B cell (primary cell): ENCODE measurements around the gene CAMSAP2. TPM values are rescaled to one million over a fixed set of nuclear protein-coding genes. Genes with fewer than 3 reads are reported as not detected.

ENCODE experiments used
- ATAC-seq: fragments of 200-7000 bp; cut with Tn5 transposase; one replicate; pipeline ENCODE4 v1.10.0; 2021; ENCODE audit warnings: low read depth, mild to moderate bottlenecking, moderate number of reproducible peaks, moderate library complexity
- CTCF ChIA-PET: fragments of 350-600 bp; sonication (Branson Sonifier 250); formaldehyde crosslinking; loops from one replicate; lab custom pipeline; 2021; ENCODE audit warnings: antibody characterized with exemption, inconsistent platforms; lab: Charles Lee
- POLR2A ChIA-PET: fragments of 350-600 bp; sonication (Branson Sonifier 250); formaldehyde crosslinking; loops from one replicate; lab custom pipeline; 2021; ENCODE audit warnings: antibody characterized with exemption; lab: Charles Lee
- DNase-seq: peaks from one replicate; pipeline ENCODE4 v3.0.0; 2013
- H2AFZ ChIP-seq: 2 replicates; pipeline ENCODE4 v1.6.1; 2012; ENCODE audit warnings: mild to moderate bottlenecking, low read depth, low read length; ENCODE audit not compliant: insufficient read depth, poor library complexity, severe bottlenecking
- H3K27ac ChIP-seq, 2 donors: 1 replicate in 1 of 2; 2 replicates in 1 of 2; pipeline ENCODE4 v1.5.1; 2012 to 2013; ENCODE audit warnings: low read length in 2 of 2, mild to moderate bottlenecking in 2 of 2, moderate library complexity in 1 of 2
- H3K27me3 ChIP-seq, 4 experiments: fragments of 200-600 bp in 1 of 4; sonication (generic) in 1 of 4; replicated peaks in 1 of 4; 1 replicate in 2 of 4; 2 replicates in 2 of 4; pipeline versions ENCODE4 v1.6.1 to v1.7.0; 2013 to 2016; ENCODE audit warnings: low read length in 3 of 4, mild to moderate bottlenecking in 2 of 4, mixed read lengths in 1 of 4, moderate library complexity in 1 of 4; ENCODE audit not compliant: insufficient read depth in 4 of 4, control insufficient read depth in 3 of 4; ENCODE audit errors: control extremely low read depth in 1 of 4
- H3K36me3 ChIP-seq, 2 experiments: replicated peaks in 1 of 2; 1 replicate in 1 of 2; 2 replicates in 1 of 2; pipeline versions ENCODE4 v1.6.1 to v1.7.1; 2013; ENCODE audit warnings: low read length in 1 of 2; ENCODE audit not compliant: insufficient read depth in 2 of 2, control insufficient read depth in 1 of 2; ENCODE audit errors: control extremely low read depth in 1 of 2, extremely low read depth in 1 of 2
- H3K4me1 ChIP-seq, 2 donors: fragments of 200-600 bp in 1 of 2; sonication (generic) in 1 of 2; 1 replicate in 1 of 2; 2 replicates in 1 of 2; pipeline versions ENCODE4 v1.5.1 to v1.6.1; 2013 to 2017; ENCODE audit warnings: low read length in 2 of 2; ENCODE audit not compliant: control insufficient read depth in 2 of 2, insufficient read depth in 2 of 2
- H3K4me2 ChIP-seq: replicated peaks from 2 replicates; pipeline ENCODE3; 2012; ENCODE audit warnings: mild to moderate bottlenecking, low read depth, low read length; ENCODE audit not compliant: poor library complexity, severe bottlenecking
- H3K4me3 ChIP-seq, 5 experiments: fragments of 200-600 bp in 1 of 5; sonication (generic) in 1 of 5; 1 replicate in 3 of 5; 2 replicates in 2 of 5; pipeline versions ENCODE4 v1.5.1 to v1.7.0; 2011 to 2016; ENCODE audit warnings: low read length in 4 of 5, mild to moderate bottlenecking in 4 of 5, low read depth in 2 of 5, control low read depth in 1 of 5, moderate library complexity in 1 of 5; ENCODE audit not compliant: insufficient read depth in 1 of 5; ENCODE audit errors: control extremely low read depth in 1 of 5, extremely low read depth in 1 of 5
- H3K79me2 ChIP-seq: fragments of 200-600 bp; sonication (generic); one replicate; pipeline ENCODE4 v1.6.0; 2016; ENCODE audit warnings: low read length; ENCODE audit not compliant: control insufficient read depth, insufficient read depth
- H3K9ac ChIP-seq: fragments of 200-600 bp; sonication (generic); 2 replicates; pipeline ENCODE4 v1.6.1; 2017; ENCODE audit warnings: mild to moderate bottlenecking, low read length, moderate library complexity
- H3K9me3 ChIP-seq, 3 donors: one replicate each; pipeline versions ENCODE4 v1.6.1 to v1.7.1; 2013; ENCODE audit warnings: low read length in 2 of 3; ENCODE audit not compliant: control insufficient read depth in 2 of 3, insufficient read depth in 1 of 3; ENCODE audit errors: control extremely low read depth in 1 of 3
- H4K20me1 ChIP-seq: 2 replicates; pipeline ENCODE4 v1.6.0; 2012; ENCODE audit warnings: mild to moderate bottlenecking, low read length; ENCODE audit not compliant: insufficient read depth, control insufficient read depth, poor library complexity, severe bottlenecking
- H3K27ac Mint-ChIP-seq: one replicate; pipeline ENCODE4 v1.8.0; 2021; ENCODE audit warnings: mixed read lengths
- H3K27me3 Mint-ChIP-seq: one replicate; pipeline ENCODE4 v1.8.0; 2021; ENCODE audit warnings: mixed read lengths
- H3K4me1 Mint-ChIP-seq: one replicate; pipeline ENCODE4 v1.8.0; 2021; ENCODE audit warnings: mixed read lengths
- H3K4me3 Mint-ChIP-seq: one replicate; pipeline ENCODE4 v1.8.0; 2021; ENCODE audit warnings: mixed read lengths
- H3K9me3 Mint-ChIP-seq: one replicate; pipeline ENCODE4 v1.8.0; 2022; ENCODE audit warnings: mixed read lengths; ENCODE audit not compliant: insufficient read depth
- EZH2 ChIP-seq: IDR thresholded peaks from 2 replicates; pipeline ENCODE4 v1.6.1; 2012; ENCODE audit warnings: borderline replicate concordance, low read depth, mild to moderate bottlenecking, moderate library complexity, low read length; ENCODE audit not compliant: insufficient read depth, poor library complexity, severe bottlenecking
- WGBS: methylation state at CpG from one replicate; pipeline ENCODE4 v1.1.5; 2013; ENCODE audit warnings: missing lambda C conversion rate; ENCODE audit not compliant: insufficient coverage; 5-methylcytosine and 5-hydroxymethylcytosine counted together
- intact Hi-C: fragments of 100-400 bp; cut with micrococcal nuclease; formaldehyde crosslinking; loops from one replicate; pipeline ENCODE4 v1.10.0; 2022
- polyA plus RNA-seq: library from polyadenylated mRNA; depleted of rRNA; stranded (reverse); fragments of >200 nt; gene quantifications from 2 replicates; pipeline ENCODE4 v1.2.3, GENCODE V29; 2012
- total RNA-seq, 2 donors: library from RNA; stranded (reverse); fragments of 120-200 nt in 1 of 2; gene quantifications; 1 replicate in 1 of 2; 2 replicates in 1 of 2; pipeline versions ENCODE4 v1.2.3 to v1.2.4, GENCODE V29; 2013 to 2022
- TF ChIP-seq, protein P1 (sequence below): fragments of 200-600 bp; IDR thresholded peaks from one replicate; pipeline ENCODE4 v1.8.0; 2022; ENCODE audit warnings: antibody characterized with exemption, mild to moderate bottlenecking

The CAMSAP2 gene
- total and polyA plus RNA-seq, 2 donors (not counting 1 experiment from before 2014, with no cell fraction given), result 0.10 to 2.1 TPM

DNA sequence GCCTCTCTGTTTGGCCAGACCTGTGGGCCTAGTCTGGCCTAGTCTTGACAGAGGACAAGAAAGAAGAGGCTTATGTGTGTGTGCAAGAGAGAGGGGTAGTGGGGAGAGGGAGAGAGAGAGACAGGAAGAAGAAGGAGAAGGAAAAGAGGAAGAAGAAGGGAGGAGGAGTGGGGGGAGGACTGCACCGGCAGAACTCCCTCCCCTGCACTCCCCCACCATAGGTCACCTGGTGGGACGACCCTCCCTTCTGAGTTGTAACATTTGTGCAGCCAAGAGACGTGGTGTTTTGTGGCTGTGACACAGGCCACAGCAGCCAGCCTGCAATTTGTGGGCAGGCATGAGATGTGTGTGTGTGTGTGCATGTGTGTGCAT is 160.3 kb downstream of the CAMSAP2 start:
- POLR2A ChIA-PET, result no interaction called here

DNA sequence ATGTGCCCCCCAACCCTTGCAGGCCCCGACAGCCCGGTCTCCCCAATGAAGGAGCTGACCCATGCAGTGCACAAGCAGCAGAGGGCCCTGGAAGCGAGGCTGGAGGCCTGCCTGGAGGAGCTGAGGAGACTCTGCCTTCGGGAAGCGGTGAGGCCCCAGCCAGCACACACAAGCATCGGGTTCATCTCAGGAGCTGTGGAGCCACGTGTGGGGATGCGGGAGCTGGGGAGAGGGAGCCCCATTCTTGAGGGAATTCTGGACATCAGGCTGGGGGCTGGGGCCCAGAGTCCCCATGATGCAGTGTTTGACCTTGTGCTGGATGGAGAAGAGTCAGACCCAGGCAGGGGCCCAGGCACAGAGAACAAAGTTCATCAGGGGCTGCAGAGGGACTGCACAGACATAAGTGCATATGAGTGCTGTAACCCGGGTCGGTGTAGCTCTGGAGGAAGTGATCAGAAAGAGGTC is 160.8 kb downstream of the CAMSAP2 start:
- no peaks in the 10 kb centered on the region for H3K27me3 Mint-ChIP-seq
- no peak overlapping the region for H3K4me2 ChIP-seq
- peaks cover 0 to 4% (median under 1%) of the 10 kb centered on the region in 4 experiments for H3K27me3 ChIP-seq

More for the DNA sequence above, 160.3 kb downstream of the CAMSAP2 start:
- Histone ChIP-seq H3K79me2 (no peaks in the 10 kb centered on the region), H4K20me1 (no peaks in the 10 kb centered on the region), H3K4me3 (no peak overlapping the region), H3K36me3 (no peaks in the 10 kb centered on the region), H3K9ac (no peak overlapping the region), H3K4me2 (no peak overlapping the region), H3K9me3 (no peaks in the 10 kb centered on the region), H2AFZ (no peak overlapping the region), H3K27ac (no peak overlapping the region), H3K27me3 (peaks cover 0 to 6% (median 3%) of the 10 kb centered on the region in 4 experiments), H3K4me1 (peaks cover 5 to 20% of the 10 kb centered on the region in 2 donors)
- 33% methylated on average over 1 of the region's 3 CpGs for WGBS
- no peak overlapping the region for H3K27ac Mint-ChIP-seq
- CTCF ChIA-PET, result no interaction called here
- H3K9me3 Mint-ChIP-seq, result no peaks in the 10 kb centered on the region
- DNase-seq (no peak), ATAC-seq (no peak)
- TF ChIP-seq, protein P1, sequence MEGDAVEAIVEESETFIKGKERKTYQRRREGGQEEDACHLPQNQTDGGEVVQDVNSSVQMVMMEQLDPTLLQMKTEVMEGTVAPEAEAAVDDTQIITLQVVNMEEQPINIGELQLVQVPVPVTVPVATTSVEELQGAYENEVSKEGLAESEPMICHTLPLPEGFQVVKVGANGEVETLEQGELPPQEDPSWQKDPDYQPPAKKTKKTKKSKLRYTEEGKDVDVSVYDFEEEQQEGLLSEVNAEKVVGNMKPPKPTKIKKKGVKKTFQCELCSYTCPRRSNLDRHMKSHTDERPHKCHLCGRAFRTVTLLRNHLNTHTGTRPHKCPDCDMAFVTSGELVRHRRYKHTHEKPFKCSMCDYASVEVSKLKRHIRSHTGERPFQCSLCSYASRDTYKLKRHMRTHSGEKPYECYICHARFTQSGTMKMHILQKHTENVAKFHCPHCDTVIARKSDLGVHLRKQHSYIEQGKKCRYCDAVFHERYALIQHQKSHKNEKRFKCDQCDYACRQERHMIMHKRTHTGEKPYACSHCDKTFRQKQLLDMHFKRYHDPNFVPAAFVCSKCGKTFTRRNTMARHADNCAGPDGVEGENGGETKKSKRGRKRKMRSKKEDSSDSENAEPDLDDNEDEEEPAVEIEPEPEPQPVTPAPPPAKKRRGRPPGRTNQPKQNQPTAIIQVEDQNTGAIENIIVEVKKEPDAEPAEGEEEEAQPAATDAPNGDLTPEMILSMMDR, result no peak
- TF ChIP-seq EZH2, result no peak
- H3K4me3 Mint-ChIP-seq, result no peak overlapping the region
- H3K27me3 Mint-ChIP-seq, result no peaks in the 10 kb centered on the region
- H3K4me1 Mint-ChIP-seq, result peaks cover 23% of the 10 kb centered on the region
- intact Hi-C loops, result no loop called here

More for the DNA sequence above, 160.8 kb downstream of the CAMSAP2 start:
- no peak overlapping the region for H3K9ac ChIP-seq
- H3K4me1 ChIP-seq, result peaks cover 5 to 20% of the 10 kb centered on the region in 2 donors
- ATAC-seq, result no peak
- H2AFZ ChIP-seq, result no peak overlapping the region
- no peaks in the 10 kb centered on the region for H3K9me3 Mint-ChIP-seq
- no peaks in the 10 kb centered on the region for H3K79me2 ChIP-seq
- 89% methylated on average over 10 of the region's 10 CpGs for WGBS
- no peak overlapping the region for H3K4me3 Mint-ChIP-seq
- H3K27ac ChIP-seq, result no peak overlapping the region
- DNase-seq, result no peak
- H3K4me1 Mint-ChIP-seq, result peaks cover 23% of the 10 kb centered on the region
- H3K4me3 ChIP-seq, result no peak overlapping the region
- TF ChIP-seq EZH2, result no peak
- TF ChIP-seq, protein P1, result no peak
- POLR2A ChIA-PET, result no interaction called here
- CTCF ChIA-PET, result no interaction called here
- no peak overlapping the region for H3K27ac Mint-ChIP-seq
- H4K20me1 ChIP-seq, result no peaks in the 10 kb centered on the region
- no peaks in the 10 kb centered on the region for H3K36me3 ChIP-seq
- intact Hi-C loops, result no loop called here
- no peaks in the 10 kb centered on the region for H3K9me3 ChIP-seq
